Loucy (cell line): ENCODE results near the gene G6PC3.

Source experiments
- CTCF ChIP-seq: fragments of 200-600 bp; sonication (generic); conservative IDR thresholded peaks from 2 replicates; pipeline ENCODE4 v1.5.1; 2014; ENCODE audit warnings: mild to moderate bottlenecking, antibody characterized with exemption, low read length
- EZH2phosphoT487 ChIP-seq: fragments of 200-600 bp; IDR thresholded peaks from 2 replicates; pipeline ENCODE4 v1.6.1; 2018; ENCODE audit warnings: antibody characterized with exemption, mild to moderate bottlenecking, moderate library complexity, borderline replicate concordance

GRCh38 chr17:44049294-44050060, 21.1 kb upstream of the G6PC3 start:
- no peak for TF ChIP-seq CTCF
- TF ChIP-seq EZH2phosphoT487: no peak
